Tibial nerve (tissue), 4 donors: Measurements from ENCODE around the gene TTC32.

Experiments
- CTCF ChIP-seq, 5 experiments: fragments of 200-600 bp in 3 of 5; fragments of 450-650 bp in 2 of 5; sonication (generic) in 3 of 5; IDR thresholded peaks; one replicate each; pipeline ENCODE4 v1.5.1; 2016 to 2019; ENCODE audit warnings: antibody characterized with exemption in 5 of 5, mild to moderate bottlenecking in 3 of 5, moderate library complexity in 2 of 5
- EP300 ChIP-seq, 2 donors: sonication (generic); formaldehyde crosslinking; IDR thresholded peaks; one replicate each; pipeline ENCODE4 v1.6.1; 2017; ENCODE audit warnings: antibody characterized with exemption in 2 of 2, mild to moderate bottlenecking in 1 of 2

DNA sequence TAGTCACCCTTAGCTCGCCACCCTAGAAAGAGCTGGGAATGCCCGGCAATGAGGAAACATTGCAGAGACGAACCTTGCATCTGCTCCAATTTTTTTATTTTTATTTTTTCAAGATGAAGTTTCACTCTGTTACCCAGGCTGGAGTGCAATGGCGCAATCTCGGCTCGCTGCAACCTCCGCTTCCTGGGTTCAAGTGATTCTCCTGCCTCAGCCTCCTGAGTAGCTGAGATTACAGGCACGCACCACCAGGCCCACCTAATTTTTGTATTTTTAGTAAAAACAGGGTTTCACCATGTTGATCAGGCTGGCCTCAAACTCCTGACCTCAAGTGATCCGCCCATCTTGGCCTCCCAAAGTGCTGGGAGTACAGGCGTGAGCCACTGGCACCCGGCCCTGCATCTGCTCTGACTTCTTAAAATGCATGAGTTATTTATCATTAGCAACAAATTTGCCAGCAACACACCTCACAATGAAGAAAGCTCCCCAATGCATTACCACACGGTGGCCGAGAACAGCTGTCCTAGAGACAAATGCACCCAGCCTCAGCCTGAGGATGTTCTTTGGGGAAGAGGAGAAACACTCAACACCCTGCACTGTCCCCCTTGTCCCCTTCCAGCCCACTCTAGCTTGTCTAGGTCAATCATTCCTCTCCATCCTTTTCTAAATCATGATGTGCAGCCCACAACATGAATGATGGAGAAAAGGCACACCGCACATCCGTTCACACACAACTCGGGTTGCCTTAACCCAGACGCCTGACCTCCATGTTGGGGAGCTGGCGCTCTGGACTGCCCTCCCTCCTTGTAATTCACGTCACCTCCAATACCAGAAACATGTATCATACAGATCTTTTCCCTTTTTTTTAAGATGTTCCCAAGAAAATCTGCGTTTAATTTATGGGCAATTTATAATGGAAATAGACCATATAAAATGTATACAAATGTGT is 46.9 kb downstream of the TTC32 start:
- no peak for TF ChIP-seq CTCF (IDR thresholded peaks at IDR 0.05)
- no peak for TF ChIP-seq EP300 (IDR thresholded peaks at IDR 0.05)
